Colon (tissue), 2 donors: Measurements from ENCODE around the gene C5orf47.

ENCODE experiments used
- FAIRE-seq: peaks from 2 replicates; lab custom pipeline; 2012; peaks lifted over from hg19 to GRCh38; lab: Jason Lieb, UNC
- donor health status: control.
- donor health status: control.

Gene C5orf47

GRCh38 chr5:174044466-174045254 lies 55.7 kb downstream of the C5orf47 start:
- FAIRE-seq, result no peak

GRCh38 chr5:174045470-174046025 lies 56.6 kb downstream of the C5orf47 start, which contains the start of gene NSG2:
TSS of gene NSG2 (plus strand) at chr5:174045706. CDS start at chr5:174046756, 1,050 bp downstream.
- no peak for FAIRE-seq

GRCh38 chr5:174046558-174046957 lies 57.6 kb downstream of the C5orf47 start:
- no peak for FAIRE-seq

- no peak for FAIRE-seq
These were observed 58.6 kb downstream of the C5orf47 start for GRCh38 chr5:174047472-174048099.

- FAIRE-seq, result no peak
These were observed 63.7 kb downstream of the C5orf47 start for GRCh38 chr5:174052636-174053035.

- FAIRE-seq, result no peak
These were observed 64.9 kb downstream of the C5orf47 start for GRCh38 chr5:174053905-174054304.
